GM19397 (cell line): ENCODE results near the gene IL1RAPL1.
"Not testable (repeated sequence)": the region's sequence is repeated elsewhere in the genome, so short reads cannot be mapped to it uniquely, and the experiment has no call there.

Source experiments
- ATAC-seq: cut with Tn5 transposase; IDR thresholded peaks from one replicate; pipeline ENCODE4 v1.9.1; 2021; ENCODE audit warnings: mild to moderate bottlenecking, moderate library complexity; ENCODE audit not compliant: unreplicated experiment

IL1RAPL1 gene

GRCh38 chrX:29241809-29242208 lies 654.6 kb downstream of the IL1RAPL1 start:
- no peak for ATAC-seq

- ATAC-seq, result no peak
These were observed 655.6 kb downstream of the IL1RAPL1 start for GRCh38 chrX:29242856-29243255.

DNA sequence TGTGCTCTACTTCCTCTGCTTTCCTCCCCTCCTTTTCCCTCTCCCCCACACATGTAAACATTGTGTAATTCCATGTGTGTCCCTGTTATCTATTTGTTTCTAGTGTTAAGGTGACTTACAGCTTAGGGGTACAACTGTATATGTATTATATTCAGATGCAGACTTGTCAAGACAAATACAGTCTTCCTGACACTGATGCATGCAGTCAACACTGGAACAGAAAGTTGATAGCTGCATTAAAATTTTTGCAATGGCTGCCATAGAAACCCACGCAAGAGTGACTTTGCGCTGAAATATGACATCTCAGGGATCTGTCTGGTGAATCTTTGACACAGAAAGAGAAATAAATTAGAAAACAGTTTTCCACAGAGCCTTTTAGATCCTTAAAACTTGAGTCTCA lies 656.7 kb downstream of the IL1RAPL1 start:
- no peak for ATAC-seq

DNA sequence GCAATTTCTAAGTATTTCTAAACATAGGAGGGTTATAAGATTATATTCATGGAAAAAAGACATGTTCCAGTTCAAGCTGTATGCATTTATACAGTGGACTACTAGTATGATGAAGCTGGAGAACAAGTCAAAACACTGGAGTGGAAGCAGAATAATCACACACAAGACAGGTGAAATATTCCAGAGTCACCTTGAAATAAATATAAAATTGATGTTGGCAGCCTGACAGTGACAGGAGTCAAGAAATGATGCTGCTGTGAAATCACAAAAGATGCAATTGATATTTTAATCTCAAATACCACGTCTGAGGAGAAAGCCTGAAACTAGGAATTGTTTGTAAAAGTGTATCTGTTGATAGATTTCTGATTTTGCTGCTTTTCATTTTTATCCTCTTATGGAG lies 667.3 kb downstream of the IL1RAPL1 start:
- no peak for ATAC-seq

GRCh38 chrX:29257521-29257920 lies 670.3 kb downstream of the IL1RAPL1 start:
- ATAC-seq, result no peak

GRCh38 chrX:29269390-29269789 lies 682.1 kb downstream of the IL1RAPL1 start:
- ATAC-seq, result no peak

DNA sequence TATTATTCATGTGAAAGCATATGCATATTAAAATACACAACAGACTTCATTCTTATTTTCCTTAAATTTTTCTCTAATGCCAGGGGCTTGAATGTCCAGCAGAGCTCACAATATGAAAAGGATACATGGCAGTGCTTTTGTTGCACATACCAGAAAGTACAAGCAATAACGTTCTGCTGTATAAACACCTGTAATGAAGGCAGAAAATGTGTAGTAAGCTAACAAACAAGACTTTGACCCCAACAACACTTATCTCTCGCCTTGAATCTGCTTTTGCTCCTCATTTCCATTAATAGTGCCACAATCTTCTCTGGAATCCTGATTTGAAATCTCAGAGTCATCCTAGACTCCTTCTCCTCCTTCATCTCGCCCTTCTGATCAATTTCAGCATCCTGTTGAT lies 687.3 kb downstream of the IL1RAPL1 start:
- no peak for ATAC-seq

DNA sequence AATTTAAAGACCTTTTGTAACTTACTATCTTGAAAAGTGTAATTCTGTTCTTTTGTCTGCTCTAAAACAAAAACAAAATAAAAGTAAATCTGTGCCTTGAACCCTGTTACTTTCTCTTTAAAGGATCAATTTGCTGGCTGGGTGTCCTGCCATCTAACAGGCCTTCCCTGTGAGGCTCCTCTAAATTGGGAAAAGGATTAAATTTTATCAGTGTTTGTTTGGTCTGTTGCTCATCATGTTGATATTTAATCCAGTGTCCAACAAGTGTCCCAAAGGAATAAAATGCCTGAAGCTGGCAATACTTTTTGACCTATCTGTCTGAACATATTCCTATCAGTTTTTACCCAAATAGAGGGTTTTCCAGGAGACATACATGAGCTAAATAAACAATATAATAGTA lies 688.7 kb downstream of the IL1RAPL1 start:
- ATAC-seq, result no peak

DNA sequence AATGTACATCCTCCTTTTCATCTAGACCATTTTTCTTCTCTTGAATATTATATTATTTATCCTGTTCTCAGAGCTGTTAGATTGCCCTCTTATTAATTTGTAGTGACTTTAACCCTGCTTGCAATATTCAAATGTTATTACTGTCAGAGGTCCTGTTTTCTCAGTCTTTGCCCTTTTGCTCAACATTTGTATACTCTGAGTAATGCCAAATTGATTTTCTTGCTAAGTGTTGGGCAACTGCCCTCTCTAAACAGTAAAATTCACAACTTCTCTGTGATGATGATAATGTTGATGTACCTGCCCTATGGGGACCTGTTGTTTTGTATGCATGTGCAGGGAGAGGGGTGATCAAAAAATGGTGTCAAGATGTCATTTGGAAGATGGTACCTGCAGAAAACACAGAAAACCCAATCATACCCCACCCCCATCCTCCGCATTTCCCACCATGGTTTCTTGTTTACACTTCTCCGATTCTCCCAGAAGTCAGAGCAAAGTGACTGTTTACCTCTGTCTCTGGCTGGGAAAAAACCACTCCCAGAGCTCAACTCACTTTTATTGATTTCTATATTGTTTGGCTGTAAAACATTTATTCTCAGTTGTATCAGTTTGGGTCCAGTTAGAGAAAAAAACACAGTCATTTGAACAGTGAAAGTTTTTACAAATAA lies 694.0 kb downstream of the IL1RAPL1 start:
- no peak for ATAC-seq

GRCh38 chrX:29285664-29286063 lies 698.4 kb downstream of the IL1RAPL1 start:
- ATAC-seq, result no peak

GRCh38 chrX:29295987-29296680 lies 708.9 kb downstream of the IL1RAPL1 start:
- no peak for ATAC-seq

DNA sequence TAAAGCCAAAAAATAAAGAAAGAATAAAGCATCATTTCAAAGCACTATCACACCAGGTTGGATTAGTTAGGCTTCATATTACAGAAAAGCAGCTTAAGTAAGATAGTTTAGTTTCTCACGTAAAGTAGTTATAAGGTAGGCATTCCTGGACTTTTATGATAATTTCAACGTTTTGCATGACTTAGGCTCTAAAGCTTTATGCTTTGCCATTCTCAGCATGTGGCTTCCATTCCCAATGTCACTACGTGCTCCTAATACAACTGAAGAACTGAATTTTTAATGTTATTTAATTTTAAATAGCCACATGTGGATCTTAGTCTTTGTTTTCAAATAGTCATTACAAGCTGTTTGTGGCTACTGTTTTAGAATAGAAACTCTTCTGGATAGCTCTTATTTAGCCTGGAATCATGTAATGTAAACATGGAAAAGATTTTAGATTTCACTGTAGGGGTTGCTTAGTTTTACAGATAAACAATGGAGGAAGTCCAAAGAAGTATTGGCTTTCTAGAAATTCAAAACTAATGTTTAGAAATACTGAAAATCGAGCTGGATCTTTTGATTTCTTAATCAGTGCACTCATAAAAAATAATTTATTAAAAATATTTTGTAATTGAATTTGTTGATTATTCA lies 710.0 kb downstream of the IL1RAPL1 start:
- ATAC-seq, result no peak

DNA sequence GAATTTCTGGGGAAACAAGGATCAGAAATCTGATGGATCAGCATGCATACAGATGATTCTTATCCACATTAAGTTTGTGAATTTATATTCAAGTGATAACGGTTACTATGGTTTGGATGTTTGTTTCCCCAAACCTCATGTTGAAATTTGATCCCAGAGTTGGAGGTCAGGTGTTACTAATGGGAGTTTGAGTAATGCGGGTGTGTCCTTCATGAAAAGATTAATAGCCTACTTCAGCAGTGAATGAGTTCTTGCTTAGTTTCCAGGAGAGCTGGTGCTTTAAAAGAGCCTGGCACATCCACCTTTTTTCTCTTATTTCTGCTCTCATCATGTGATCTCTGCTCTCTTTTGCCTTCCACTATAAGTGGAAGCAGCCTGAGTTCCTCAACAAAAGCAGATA lies 712.4 kb downstream of the IL1RAPL1 start:
- no peak for ATAC-seq

- ATAC-seq, result no peak
These were observed 721.5 kb downstream of the IL1RAPL1 start for GRCh38 chrX:29308726-29309125.

DNA sequence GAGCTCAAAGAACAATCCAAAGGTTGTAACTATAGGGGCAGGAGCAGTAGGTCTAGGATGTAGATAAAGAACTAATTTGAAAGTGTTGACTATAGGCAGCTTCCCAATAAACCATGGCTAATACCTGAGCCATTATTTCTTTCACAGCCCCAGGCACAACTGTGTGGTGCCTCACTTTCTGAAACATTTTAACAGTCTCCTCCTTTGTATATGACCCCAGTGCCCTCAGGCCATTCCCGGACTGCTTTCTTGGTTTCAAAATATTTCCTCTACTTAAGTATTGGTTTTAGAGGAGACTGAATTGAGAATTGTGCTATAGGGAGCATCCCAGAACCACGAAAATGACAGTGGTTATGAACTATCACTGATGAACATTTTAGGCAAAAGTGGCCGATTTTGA lies 728.7 kb downstream of the IL1RAPL1 start:
- ATAC-seq, result no peak

- ATAC-seq, result no peak
These were observed 730.8 kb downstream of the IL1RAPL1 start for GRCh38 chrX:29318012-29318411.

GRCh38 chrX:29332429-29332828 lies 745.2 kb downstream of the IL1RAPL1 start:
- not testable (repeated sequence) for ATAC-seq

GRCh38 chrX:29333091-29333490 lies 745.8 kb downstream of the IL1RAPL1 start:
- not testable (repeated sequence) for ATAC-seq

DNA sequence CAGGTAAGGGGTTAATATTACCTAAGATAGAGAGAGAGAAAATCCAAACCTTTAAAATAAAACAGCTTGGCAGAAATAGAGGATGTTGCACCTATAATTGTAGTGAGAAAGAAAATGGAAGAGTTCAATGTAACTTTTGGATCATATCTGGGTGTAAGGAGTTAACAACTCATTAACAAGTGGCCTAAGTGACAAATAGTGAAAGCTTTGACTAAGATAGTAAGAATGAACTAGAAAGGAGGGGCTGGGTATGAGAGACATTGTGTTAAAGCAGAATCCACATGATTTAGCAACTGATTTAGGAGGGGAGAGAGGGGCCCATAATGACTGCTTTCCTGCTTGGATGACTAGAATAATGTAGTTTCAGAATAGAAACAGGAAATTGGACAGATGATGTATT lies 761.0 kb downstream of the IL1RAPL1 start:
- ATAC-seq, result no peak

DNA sequence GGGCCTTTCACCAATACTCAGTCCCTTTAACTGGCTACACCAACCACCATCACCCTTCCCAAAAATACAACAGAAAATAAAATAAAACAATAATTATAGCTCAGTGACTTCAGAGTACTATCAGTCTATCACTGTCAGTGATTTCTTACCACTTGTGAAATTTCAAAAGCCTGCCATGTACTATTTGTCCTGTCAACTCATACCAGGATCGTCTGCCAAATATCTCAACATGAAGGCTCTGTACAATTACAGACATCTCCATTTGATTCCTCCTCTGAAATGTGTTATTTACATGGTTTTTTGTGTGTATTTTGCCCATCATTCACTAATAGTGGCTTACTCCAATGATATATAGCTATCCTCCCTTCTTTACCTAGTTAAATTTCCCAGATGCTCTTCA lies 772.0 kb downstream of the IL1RAPL1 start:
- no peak for ATAC-seq

DNA sequence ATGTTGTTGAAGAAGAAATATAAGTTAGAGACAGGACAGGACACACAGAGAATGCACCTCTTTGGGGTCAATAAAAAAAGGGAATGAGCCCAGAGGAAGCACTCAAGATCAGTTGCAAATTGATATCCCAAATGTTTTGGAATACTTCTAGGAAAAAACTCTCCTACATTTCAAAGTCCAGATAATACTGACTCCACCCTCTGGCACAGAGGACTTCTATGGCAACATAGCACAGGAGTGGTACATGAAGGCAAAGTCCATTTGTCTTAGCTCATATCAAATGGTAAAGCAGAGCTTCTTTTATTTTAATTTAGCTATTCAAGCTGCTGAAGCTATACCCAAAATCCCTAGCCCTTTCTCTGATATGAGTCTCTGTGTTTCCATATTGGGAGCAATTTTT lies 787.5 kb downstream of the IL1RAPL1 start:
- not testable (repeated sequence) for ATAC-seq

DNA sequence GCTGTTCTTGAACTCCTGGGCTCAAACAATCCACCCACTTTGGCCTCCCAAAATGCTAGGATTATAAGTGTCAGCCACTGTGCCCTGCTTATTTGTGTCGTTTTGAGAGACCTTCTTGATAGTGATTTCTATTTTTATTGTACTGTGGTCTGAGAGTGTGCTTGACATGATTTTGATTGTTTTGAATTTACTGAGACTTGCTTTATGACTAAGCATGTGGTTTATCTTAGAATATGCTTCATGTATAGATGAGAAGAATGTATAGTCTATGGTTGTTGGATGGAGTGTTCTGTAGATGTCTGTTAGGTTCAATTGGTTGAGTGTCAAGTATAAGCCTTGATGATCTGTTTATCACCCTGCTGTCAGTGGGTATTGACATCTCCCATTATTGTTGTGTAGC lies 789.3 kb downstream of the IL1RAPL1 start:
- no peak for ATAC-seq
